ENCODE results near the gene POFUT2. TPM values are rescaled to one million over a fixed set of nuclear protein-coding genes. Genes with fewer than 3 reads are reported as not detected.

POFUT2 gene
- total RNA-seq, 1 donor from 2014 or later: 62.5 TPM

DNA sequence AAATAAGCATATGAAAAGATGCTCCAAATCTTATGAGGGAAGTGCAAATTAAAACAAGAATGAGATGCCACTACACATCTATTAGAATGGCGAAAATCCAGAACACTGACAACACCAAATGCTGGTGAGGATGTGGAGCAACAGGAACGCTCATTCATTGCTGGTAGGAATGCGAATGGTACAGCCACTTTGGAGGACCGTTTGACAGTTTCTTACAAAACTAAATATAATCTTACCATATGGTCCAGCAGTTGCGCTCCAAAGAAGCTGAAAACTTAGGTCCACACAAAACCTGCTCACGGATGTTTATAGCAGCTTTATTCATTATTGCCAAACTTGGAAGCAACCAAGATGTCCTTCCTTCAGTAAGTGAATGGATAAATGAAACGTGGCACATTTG, 50.3 kb downstream of the POFUT2 start:
- H3K9me3 Mint-ChIP-seq: peaks cover 29% of the 10 kb centered on the region
- H3K27me3 Mint-ChIP-seq (ENCODE audit: low read depth): peaks cover 2% of the 10 kb centered on the region
- peaks cover 6% of the 10 kb centered on the region for H3K36me3 Mint-ChIP-seq
- no peak for DNase-seq (ENCODE audit: low spot score in 2 of 2, unreplicated experiment in 2 of 2)
- H3K4me3 Mint-ChIP-seq: no peak overlapping the region
- H3K4me1 Mint-ChIP-seq: no peaks in the 10 kb centered on the region
- no peak overlapping the region for H3K27ac Mint-ChIP-seq
- TF ChIP-seq, protein P1, sequence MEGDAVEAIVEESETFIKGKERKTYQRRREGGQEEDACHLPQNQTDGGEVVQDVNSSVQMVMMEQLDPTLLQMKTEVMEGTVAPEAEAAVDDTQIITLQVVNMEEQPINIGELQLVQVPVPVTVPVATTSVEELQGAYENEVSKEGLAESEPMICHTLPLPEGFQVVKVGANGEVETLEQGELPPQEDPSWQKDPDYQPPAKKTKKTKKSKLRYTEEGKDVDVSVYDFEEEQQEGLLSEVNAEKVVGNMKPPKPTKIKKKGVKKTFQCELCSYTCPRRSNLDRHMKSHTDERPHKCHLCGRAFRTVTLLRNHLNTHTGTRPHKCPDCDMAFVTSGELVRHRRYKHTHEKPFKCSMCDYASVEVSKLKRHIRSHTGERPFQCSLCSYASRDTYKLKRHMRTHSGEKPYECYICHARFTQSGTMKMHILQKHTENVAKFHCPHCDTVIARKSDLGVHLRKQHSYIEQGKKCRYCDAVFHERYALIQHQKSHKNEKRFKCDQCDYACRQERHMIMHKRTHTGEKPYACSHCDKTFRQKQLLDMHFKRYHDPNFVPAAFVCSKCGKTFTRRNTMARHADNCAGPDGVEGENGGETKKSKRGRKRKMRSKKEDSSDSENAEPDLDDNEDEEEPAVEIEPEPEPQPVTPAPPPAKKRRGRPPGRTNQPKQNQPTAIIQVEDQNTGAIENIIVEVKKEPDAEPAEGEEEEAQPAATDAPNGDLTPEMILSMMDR (IDR thresholded peaks at IDR 0.05; ENCODE audit: unreplicated experiment): no peak

DNA sequence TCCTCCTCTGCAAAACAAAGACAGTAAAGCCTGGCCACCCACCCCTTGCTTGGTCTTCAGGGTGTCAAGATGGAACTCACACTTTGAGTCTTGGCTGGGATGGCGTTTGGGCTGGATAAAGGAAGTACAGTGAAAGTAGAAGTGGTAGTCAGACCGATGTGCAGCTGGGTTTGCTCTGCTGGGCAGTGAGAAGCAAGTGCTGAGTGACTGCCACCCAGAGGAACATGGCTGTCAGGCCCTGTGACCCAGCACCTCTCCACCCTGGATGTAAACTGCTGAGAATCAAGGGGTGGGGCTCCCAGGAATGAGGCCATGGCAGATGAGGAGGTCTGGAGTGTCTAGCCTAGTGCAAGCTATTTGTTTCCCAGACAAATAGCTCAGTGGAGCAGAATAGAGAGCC, 51.2 kb downstream of the POFUT2 start:
- peaks cover 23% of the 10 kb centered on the region for H3K9me3 Mint-ChIP-seq
- H3K27ac Mint-ChIP-seq: no peak overlapping the region
- no peak for DNase-seq (ENCODE audit: low spot score in 2 of 2, unreplicated experiment in 2 of 2)
- H3K27me3 Mint-ChIP-seq (ENCODE audit: low read depth): peaks cover 2% of the 10 kb centered on the region
- no peak overlapping the region for H3K4me3 Mint-ChIP-seq
- H3K36me3 Mint-ChIP-seq: peaks cover 1% of the 10 kb centered on the region
- TF ChIP-seq, protein P1 (IDR thresholded peaks at IDR 0.05; ENCODE audit: unreplicated experiment): no peak
- no peaks in the 10 kb centered on the region for H3K4me1 Mint-ChIP-seq

DNA sequence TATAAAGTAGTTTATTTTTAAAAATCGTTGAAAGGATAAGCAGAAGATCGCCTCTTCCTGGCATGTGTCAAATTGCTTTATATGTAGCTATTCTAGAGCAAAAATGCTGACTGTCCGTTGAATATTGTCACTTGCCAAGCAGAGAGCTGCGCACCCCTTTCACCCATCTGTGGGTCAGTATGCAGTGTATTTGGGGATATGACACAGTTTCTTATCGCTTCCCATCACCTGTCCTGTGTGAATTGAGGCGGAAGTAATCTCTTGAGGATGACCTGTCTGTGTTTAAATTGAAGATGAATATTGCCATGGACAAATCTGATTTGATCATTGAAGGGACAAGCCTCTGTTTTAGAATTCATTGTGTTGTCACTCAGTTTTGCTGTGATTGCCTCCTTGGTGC, 52.2 kb downstream of the POFUT2 start:
- H3K27me3 Mint-ChIP-seq (ENCODE audit: low read depth): peaks cover 2% of the 10 kb centered on the region
- DNase-seq (ENCODE audit: low spot score in 2 of 2, unreplicated experiment in 2 of 2): no peak
- no peak overlapping the region for H3K4me3 Mint-ChIP-seq
- H3K36me3 Mint-ChIP-seq: peaks cover 1% of the 10 kb centered on the region
- no peak overlapping the region for H3K27ac Mint-ChIP-seq
- peaks cover 14% of the 10 kb centered on the region for H3K9me3 Mint-ChIP-seq
- TF ChIP-seq, protein P1 (IDR thresholded peaks at IDR 0.05; ENCODE audit: unreplicated experiment): no peak
- H3K4me1 Mint-ChIP-seq: no peaks in the 10 kb centered on the region

DNA sequence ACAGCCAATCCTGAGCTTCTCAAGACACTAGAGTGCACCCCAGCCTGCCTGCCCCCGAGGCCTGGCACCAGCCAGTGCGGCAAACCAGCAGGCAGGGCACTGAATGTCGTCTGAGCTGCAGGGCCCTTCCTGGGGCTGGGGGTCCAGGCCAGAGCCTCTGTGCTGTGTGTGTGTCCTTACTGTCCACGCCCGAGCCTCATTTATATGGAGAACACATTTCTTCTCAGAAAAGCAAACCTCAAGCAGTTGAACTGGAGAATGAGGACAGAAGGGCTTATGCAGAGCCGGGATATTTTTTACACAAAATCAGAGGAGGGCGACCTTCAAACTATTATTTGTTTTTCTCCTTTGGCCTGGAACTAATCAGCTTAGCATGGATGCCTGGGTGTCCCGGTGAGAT, 52.7 kb downstream of the POFUT2 start:
- H3K4me1 Mint-ChIP-seq: no peaks in the 10 kb centered on the region
- TF ChIP-seq, protein P1 (IDR thresholded peaks at IDR 0.05; ENCODE audit: unreplicated experiment): no peak
- DNase-seq (ENCODE audit: low spot score in 2 of 2, unreplicated experiment in 2 of 2): no peak
- no peak overlapping the region for H3K27ac Mint-ChIP-seq
- H3K27me3 Mint-ChIP-seq (ENCODE audit: low read depth): peaks cover 2% of the 10 kb centered on the region
- no peak overlapping the region for H3K4me3 Mint-ChIP-seq
- peaks cover 13% of the 10 kb centered on the region for H3K9me3 Mint-ChIP-seq
- peaks cover 1% of the 10 kb centered on the region for H3K36me3 Mint-ChIP-seq

DNA sequence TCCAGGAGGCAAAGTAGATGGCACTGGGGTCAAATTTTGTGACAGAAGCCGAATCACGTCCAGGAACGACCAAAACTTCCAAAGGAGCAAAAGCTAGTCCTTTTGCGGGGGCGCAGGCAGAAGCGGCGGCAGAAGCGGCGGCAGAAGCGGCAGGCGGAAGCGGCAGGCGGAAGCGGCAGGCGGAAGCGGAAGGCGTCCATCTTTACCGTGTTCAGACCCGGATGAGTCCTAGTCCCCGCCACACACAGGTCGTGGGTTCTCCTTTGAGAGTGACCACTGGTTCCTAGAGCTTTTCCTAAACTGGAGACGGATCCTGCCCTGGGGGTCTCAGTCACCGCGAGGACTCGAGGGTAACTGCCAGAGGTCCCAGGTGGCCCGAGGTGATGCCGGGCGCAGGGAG, 53.6 kb downstream of the POFUT2 start:
- H3K4me3 Mint-ChIP-seq: no peak overlapping the region
- peaks cover 1% of the 10 kb centered on the region for H3K36me3 Mint-ChIP-seq
- H3K27ac Mint-ChIP-seq: no peak overlapping the region
- peaks cover 2% of the 10 kb centered on the region for H3K27me3 Mint-ChIP-seq (ENCODE audit: low read depth)
- DNase-seq (ENCODE audit: low spot score in 2 of 2, unreplicated experiment in 2 of 2): no peak
- H3K9me3 Mint-ChIP-seq: peaks cover 13% of the 10 kb centered on the region
- H3K4me1 Mint-ChIP-seq: no peaks in the 10 kb centered on the region
- TF ChIP-seq, protein P1 (IDR thresholded peaks at IDR 0.05; ENCODE audit: unreplicated experiment): no peak

DNA sequence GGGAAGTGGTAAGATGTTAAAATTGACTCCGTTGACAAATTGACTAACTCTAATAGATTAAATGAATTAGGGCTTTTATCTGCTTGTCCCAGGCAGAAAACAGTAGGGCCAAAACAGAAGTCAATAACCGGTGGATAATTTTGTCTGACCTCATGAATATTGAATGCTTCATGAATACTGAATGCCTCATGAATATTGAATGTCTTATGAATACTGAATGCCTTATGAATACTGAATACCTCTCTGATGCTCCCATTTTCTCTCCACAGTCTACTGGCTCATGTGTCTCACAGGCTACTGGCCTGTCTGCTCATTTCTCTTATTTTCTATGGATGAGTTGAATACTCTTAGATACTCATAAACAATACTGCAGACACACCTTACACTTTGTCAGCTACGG, 56.0 kb downstream of the POFUT2 start:
- H3K9me3 Mint-ChIP-seq: peaks cover 3% of the 10 kb centered on the region
- H3K4me1 Mint-ChIP-seq: peaks cover 6% of the 10 kb centered on the region
- TF ChIP-seq, protein P1 (IDR thresholded peaks at IDR 0.05; ENCODE audit: unreplicated experiment): no peak
- no peaks in the 10 kb centered on the region for H3K36me3 Mint-ChIP-seq
- H3K27me3 Mint-ChIP-seq (ENCODE audit: low read depth): peaks cover 2% of the 10 kb centered on the region
- DNase-seq (ENCODE audit: low spot score in 2 of 2, unreplicated experiment in 2 of 2): no peak
- no peak overlapping the region for H3K27ac Mint-ChIP-seq
- no peak overlapping the region for H3K4me3 Mint-ChIP-seq
